ENCODE measurements around the gene PPP1R12A.

PPP1R12A gene

GRCh38 chr12:79766705-79767464, 168.0 kb downstream of the PPP1R12A start:
- DNase-seq = no peak

DNA sequence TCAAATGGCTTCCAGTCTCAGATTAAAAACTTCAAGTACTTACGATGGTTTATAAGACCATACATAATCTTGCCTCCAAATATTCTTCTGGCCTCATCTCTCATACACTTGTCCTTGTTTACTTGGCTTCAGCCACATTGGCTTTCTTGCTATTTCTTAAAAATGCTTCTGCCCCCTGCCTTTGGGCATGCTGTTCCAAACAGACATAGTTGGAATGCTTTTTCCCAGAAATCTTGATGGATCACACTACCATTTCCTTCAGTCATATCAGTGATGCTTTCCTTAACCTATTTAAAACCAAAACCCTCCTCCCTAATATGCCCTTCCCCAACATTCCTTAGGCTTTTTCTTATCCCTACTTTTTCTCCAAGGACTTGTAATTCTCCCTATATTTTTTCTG, 169.7 kb downstream of the PPP1R12A start:
- DNase-seq = no peak

DNA sequence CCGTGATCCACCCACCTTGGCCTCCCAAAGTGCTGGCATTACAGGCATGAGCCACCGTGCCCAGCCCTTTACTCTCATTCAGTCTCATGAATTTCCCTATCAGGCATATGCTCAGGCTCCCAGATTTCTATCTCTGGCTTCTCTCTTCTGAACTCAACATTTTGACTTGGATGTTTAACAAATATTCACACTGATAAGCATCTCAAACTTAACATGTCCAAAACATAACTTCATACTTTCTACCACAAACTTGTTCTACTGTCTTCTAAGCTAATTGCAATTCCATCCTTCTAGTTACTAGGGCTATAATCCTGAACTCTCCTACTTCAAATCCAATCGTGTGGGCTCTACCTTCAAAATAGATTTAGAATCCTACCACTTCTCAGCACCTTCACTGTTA, 170.3 kb downstream of the PPP1R12A start:
- no peak for DNase-seq

- DNase-seq = no peak
These were observed 171.0 kb downstream of the PPP1R12A start for GRCh38 chr12:79763766-79764452.

DNA sequence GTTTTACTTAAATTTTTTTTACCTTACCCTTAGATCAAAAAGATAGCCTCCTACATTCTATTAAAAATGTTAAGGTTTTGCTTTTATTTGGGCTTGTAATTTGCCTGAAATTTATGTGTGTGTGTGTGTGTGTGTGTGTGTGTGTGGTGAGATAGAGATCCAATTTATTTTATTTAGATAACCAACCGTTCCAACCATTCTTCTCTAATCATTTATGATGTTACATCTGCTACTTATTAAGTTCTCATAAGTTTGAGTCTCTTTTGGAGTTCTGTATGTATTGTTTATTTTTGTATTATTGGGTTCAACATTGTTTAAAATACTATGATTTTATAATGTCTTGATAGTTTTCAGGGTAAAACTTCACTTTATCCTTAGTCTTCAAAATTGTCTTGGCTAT, 173.6 kb downstream of the PPP1R12A start:
- no peak for DNase-seq

GRCh38 chr12:79747274-79747673, 187.6 kb downstream of the PPP1R12A start:
- DNase-seq = no peak

DNA sequence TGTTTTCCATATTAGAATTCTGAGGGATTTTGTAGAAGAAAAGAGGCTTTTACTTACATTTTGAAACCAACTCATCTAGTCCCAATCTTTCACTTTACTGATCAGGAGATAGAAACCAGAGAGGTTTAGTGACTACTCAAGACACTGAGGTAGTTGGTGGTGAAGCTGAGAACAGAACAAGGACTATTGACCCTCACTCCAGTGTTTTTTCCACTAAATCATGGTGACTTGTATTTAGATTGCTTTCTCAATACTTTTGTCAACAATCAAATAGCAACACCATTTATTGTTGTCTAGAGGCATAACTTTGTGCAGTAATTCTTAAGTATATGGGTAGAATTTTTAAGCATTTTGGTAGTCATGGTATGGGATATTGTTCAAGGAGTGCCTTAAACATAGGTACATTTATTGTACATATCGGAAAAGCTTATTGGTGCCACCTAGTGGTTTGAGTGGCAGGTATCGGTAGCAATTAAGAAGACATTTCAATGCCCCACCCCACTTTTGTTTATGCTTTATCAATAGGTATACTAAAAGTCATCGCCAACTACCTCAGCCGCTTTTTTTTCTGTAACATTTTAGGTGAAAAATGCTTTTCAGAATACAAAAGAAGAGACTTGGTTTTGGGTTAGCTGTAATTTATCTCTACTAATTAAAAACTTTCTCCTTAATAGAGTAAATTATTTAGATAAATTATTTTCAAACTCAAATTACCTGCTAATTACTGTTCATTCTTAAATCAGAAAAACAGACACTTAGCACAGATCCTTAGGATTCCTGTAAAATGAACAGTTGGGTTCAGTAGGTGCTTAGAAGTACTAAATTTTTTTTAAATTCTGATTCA, 196.8 kb downstream of the PPP1R12A start:
- DNase-seq = peak; percentile 22 to 47

GRCh38 chr12:79732638-79733037, 202.3 kb downstream of the PPP1R12A start:
- DNase-seq = no peak

GRCh38 chr12:79725987-79726386, 208.9 kb downstream of the PPP1R12A start:
- no peak for DNase-seq

Measured in inflammatory macrophage (primary cell).